ENCODE results near the gene OR52W1.

DNA sequence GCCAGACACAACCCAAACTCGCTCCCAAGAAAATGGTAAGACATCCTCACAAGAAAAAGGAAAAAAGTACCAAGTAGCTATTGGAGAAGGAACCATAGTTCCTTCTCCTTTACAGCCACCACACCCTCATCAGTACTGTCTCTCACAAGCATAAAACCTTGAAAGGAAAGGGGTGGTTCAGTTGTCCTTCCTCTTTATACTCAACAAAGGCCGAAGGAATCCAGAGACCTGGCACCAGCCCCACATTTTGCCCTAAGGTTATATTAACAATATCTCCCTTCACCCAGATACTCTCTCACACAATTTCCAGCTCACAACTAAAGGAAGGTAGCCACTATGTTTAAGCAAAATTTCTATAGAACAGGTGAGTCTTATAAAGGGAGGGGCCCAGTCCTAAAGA lies 26.9 kb downstream of the OR52W1 start:
- TF ChIP-seq, protein P1, sequence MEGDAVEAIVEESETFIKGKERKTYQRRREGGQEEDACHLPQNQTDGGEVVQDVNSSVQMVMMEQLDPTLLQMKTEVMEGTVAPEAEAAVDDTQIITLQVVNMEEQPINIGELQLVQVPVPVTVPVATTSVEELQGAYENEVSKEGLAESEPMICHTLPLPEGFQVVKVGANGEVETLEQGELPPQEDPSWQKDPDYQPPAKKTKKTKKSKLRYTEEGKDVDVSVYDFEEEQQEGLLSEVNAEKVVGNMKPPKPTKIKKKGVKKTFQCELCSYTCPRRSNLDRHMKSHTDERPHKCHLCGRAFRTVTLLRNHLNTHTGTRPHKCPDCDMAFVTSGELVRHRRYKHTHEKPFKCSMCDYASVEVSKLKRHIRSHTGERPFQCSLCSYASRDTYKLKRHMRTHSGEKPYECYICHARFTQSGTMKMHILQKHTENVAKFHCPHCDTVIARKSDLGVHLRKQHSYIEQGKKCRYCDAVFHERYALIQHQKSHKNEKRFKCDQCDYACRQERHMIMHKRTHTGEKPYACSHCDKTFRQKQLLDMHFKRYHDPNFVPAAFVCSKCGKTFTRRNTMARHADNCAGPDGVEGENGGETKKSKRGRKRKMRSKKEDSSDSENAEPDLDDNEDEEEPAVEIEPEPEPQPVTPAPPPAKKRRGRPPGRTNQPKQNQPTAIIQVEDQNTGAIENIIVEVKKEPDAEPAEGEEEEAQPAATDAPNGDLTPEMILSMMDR (IDR thresholded peaks at IDR 0.05; ENCODE audit: insufficient read depth, low read length, poor library complexity, severe bottlenecking), result no peak
- no peak for TF ChIP-seq EZH2phosphoT487 (conservative IDR thresholded peaks at IDR 0.05; ENCODE audit: low read length)
